ENCODE measurements around the gene ALG10B.

The ALG10B gene

DNA sequence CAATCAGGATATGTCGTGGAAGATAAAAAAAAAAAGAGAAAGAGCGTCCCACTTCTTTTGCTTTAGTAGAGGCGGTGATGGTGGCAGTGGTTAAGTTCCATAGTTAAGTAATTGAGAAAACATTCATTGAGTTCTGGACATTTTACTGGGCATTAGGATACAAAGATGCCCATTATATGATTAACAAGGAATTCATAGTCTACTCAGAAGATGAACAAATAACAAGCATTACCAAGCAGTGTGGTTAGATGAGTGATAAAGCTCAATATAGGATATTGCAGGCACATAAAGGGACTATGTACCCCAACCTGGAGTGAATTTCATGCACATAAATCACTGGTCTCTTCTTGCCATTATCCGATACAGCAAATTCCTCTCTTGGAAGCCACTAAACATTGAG lies 53.7 kb downstream of the ALG10B start:
- no peaks in the 10 kb centered on the region for H3K4me1 ChIP-seq (ENCODE audit: low read depth, poor library complexity, severe bottlenecking)
- no peaks in the 10 kb centered on the region for H3K36me3 ChIP-seq (ENCODE audit: insufficient read depth)
- TF ChIP-seq, protein P1, sequence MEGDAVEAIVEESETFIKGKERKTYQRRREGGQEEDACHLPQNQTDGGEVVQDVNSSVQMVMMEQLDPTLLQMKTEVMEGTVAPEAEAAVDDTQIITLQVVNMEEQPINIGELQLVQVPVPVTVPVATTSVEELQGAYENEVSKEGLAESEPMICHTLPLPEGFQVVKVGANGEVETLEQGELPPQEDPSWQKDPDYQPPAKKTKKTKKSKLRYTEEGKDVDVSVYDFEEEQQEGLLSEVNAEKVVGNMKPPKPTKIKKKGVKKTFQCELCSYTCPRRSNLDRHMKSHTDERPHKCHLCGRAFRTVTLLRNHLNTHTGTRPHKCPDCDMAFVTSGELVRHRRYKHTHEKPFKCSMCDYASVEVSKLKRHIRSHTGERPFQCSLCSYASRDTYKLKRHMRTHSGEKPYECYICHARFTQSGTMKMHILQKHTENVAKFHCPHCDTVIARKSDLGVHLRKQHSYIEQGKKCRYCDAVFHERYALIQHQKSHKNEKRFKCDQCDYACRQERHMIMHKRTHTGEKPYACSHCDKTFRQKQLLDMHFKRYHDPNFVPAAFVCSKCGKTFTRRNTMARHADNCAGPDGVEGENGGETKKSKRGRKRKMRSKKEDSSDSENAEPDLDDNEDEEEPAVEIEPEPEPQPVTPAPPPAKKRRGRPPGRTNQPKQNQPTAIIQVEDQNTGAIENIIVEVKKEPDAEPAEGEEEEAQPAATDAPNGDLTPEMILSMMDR (conservative IDR thresholded peaks at IDR 0.05; ENCODE audit: low read depth, low read length) = no peak
- no peaks in the 10 kb centered on the region for H3K27me3 ChIP-seq (ENCODE audit: insufficient read depth, low read depth)
- no peak overlapping the region for H3K27ac ChIP-seq
- no peak overlapping the region for H3K9ac ChIP-seq
- no peak overlapping the region for H3K4me2 ChIP-seq
- no peak overlapping the region for H3K4me3 ChIP-seq (IDR thresholded peaks at IDR 0.05; ENCODE audit: insufficient read depth, low read depth, low read length)
- H2AFZ ChIP-seq (ENCODE audit: low read depth) = no peak overlapping the region
- no peaks in the 10 kb centered on the region for H4K20me1 ChIP-seq (ENCODE audit: insufficient read depth)
- no peaks in the 10 kb centered on the region for H3K79me2 ChIP-seq (ENCODE audit: insufficient read depth, low read depth)

DNA sequence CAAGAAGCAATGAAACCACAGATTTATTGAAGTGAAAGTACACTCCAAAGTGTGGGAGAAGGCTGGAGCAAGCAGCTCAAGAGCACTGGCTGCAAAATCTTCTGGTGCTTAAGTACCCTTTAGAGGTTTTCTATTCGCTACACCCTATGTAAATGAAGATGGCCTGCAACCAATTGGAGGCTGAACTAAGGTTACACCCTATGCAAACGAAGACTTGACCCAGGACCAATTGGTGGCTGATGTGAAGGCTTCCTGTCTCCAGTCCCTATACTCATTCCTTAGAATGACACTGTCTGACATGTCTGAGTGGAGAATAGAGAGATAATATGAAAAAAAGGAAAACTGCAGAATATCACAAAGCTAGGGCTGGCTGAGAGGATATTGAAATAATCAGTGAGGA lies 57.2 kb downstream of the ALG10B start:
- TF ChIP-seq, protein P1 (conservative IDR thresholded peaks at IDR 0.05; ENCODE audit: low read depth, low read length) = no peak
- H3K4me3 ChIP-seq (IDR thresholded peaks at IDR 0.05; ENCODE audit: insufficient read depth, low read depth, low read length) = no peak overlapping the region
- no peaks in the 10 kb centered on the region for H3K27me3 ChIP-seq (ENCODE audit: insufficient read depth, low read depth)
- H3K4me1 ChIP-seq (ENCODE audit: low read depth, poor library complexity, severe bottlenecking) = no peaks in the 10 kb centered on the region
- no peak overlapping the region for H3K27ac ChIP-seq
- no peak overlapping the region for H3K4me2 ChIP-seq
- no peaks in the 10 kb centered on the region for H3K36me3 ChIP-seq (ENCODE audit: insufficient read depth)
- H3K79me2 ChIP-seq (ENCODE audit: insufficient read depth, low read depth) = no peaks in the 10 kb centered on the region
- no peak overlapping the region for H2AFZ ChIP-seq (ENCODE audit: low read depth)
- no peak overlapping the region for H3K9ac ChIP-seq
- no peaks in the 10 kb centered on the region for H4K20me1 ChIP-seq (ENCODE audit: insufficient read depth)

DNA sequence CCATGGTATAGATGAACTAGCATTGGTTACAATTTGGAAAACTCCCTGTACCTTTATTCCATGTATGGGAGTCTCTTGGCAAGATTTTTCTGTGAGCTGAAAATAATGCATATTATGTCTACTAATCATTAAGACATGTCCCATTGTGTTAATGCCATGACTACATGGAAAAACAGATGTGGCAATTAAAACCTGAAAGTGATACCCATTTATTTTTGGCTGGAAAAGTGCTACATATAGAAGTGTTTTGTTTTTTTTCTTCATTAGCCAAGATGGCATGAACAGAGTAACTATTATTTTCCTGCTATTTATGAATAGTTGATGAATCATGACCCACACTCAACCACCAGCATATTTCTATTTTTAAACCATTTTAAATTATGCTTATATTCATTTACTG lies 58.2 kb downstream of the ALG10B start:
- TF ChIP-seq, protein P1 (conservative IDR thresholded peaks at IDR 0.05; ENCODE audit: low read depth, low read length) = no peak
- no peak overlapping the region for H3K27ac ChIP-seq
- H2AFZ ChIP-seq (ENCODE audit: low read depth) = no peak overlapping the region
- H3K79me2 ChIP-seq (ENCODE audit: insufficient read depth, low read depth) = no peaks in the 10 kb centered on the region
- H3K27me3 ChIP-seq (ENCODE audit: insufficient read depth, low read depth) = no peaks in the 10 kb centered on the region
- H3K9ac ChIP-seq = no peak overlapping the region
- no peaks in the 10 kb centered on the region for H3K36me3 ChIP-seq (ENCODE audit: insufficient read depth)
- no peaks in the 10 kb centered on the region for H4K20me1 ChIP-seq (ENCODE audit: insufficient read depth)
- no peak overlapping the region for H3K4me3 ChIP-seq (IDR thresholded peaks at IDR 0.05; ENCODE audit: insufficient read depth, low read depth, low read length)
- no peaks in the 10 kb centered on the region for H3K4me1 ChIP-seq (ENCODE audit: low read depth, poor library complexity, severe bottlenecking)
- no peak overlapping the region for H3K4me2 ChIP-seq

All from KMS-11 (cell line).